Panc1 (cell line): ENCODE results near the gene PIP4K2A. TPM values are rescaled to one million over a fixed set of nuclear protein-coding genes. Genes with fewer than 3 reads are reported as not detected.

Source experiments
- ATAC-seq: fragments of 200-7000 bp; cut with Tn5 transposase; 2 replicates; pipeline ENCODE4 v1.9.1; 2020; ENCODE audit warnings: mild to moderate bottlenecking, moderate library complexity
- BruUV-seq: library from RNA; stranded (reverse); fragments of 400-500 nt; replicated peaks from 2 replicates; lab custom pipeline; 2021; lab: Mats Ljungman, UMichigan
- CTCF ChIA-PET: fragments of 300-600 bp; sonication (Branson Sonifier 250); formaldehyde crosslinking; loops from one replicate; lab custom pipeline; 2022; ENCODE audit warnings: antibody characterized with exemption; lab: Charles Lee
- POLR2A ChIA-PET: fragments of 300-600 bp; sonication (Branson Sonifier 250); formaldehyde crosslinking; loops from one replicate; lab custom pipeline; 2022; ENCODE audit warnings: antibody characterized with exemption; lab: Charles Lee
- DNase-seq: peaks from one replicate; pipeline ENCODE4 v3.0.0-alpha.2; 2010; ENCODE audit warnings: low read depth, low spot score
- H3K27ac ChIP-seq: 2 replicates; pipeline ENCODE4 v1.5.1; 2011; ENCODE audit warnings: mild to moderate bottlenecking, low read length, inconsistent platforms
- H3K27me3 ChIP-seq: fragments of 200-500 bp; sonication (Bioruptor generic); 2 replicates; pipeline ENCODE4 v1.6.0; 2014; ENCODE audit warnings: low read length, inconsistent platforms; ENCODE audit not compliant: control insufficient read depth, insufficient read depth
- H3K36me3 ChIP-seq: fragments of 200-500 bp; sonication (Bioruptor generic); 2 replicates; pipeline ENCODE4 v1.5.1; 2014; ENCODE audit warnings: inconsistent platforms, mild to moderate bottlenecking, low read length, moderate library complexity; ENCODE audit not compliant: control insufficient read depth, insufficient read depth
- H3K4me1 ChIP-seq: 2 replicates; pipeline ENCODE4 v1.5.1; 2011; ENCODE audit warnings: inconsistent platforms, mild to moderate bottlenecking, low read length, moderate library complexity; ENCODE audit not compliant: control insufficient read depth, insufficient read depth
- H3K4me3 ChIP-seq, 2 experiments: 2 replicates each; pipeline ENCODE4 v1.5.1; 2011 to 2012; ENCODE audit warnings: low read depth in 2 of 2, low read length in 2 of 2, mild to moderate bottlenecking in 2 of 2, inconsistent platforms in 1 of 2, moderate library complexity in 1 of 2
- H3K9me3 ChIP-seq: fragments of 200-500 bp; sonication (Bioruptor generic); 2 replicates; pipeline ENCODE4 v1.5.1; 2014; ENCODE audit warnings: low read depth, mild to moderate bottlenecking, inconsistent platforms, low read length, moderate library complexity; ENCODE audit not compliant: control insufficient read depth, insufficient read depth
- POLR2AphosphoS5 ChIP-seq: IDR thresholded peaks from 2 replicates; pipeline ENCODE4 v1.6.1; 2012; ENCODE audit warnings: mild to moderate bottlenecking, low read depth, low read length, moderate library complexity
- SIN3A ChIP-seq: IDR thresholded peaks from 2 replicates; pipeline ENCODE4 v1.6.1; 2012; ENCODE audit warnings: low read depth, mild to moderate bottlenecking, low read length, moderate library complexity, borderline replicate concordance; ENCODE audit not compliant: insufficient read depth
- TCF7L2 ChIP-seq: IDR thresholded peaks from 2 replicates; pipeline ENCODE4 v1.6.1; 2011; ENCODE audit warnings: mild to moderate bottlenecking, low read depth, low read length, inconsistent platforms
- in situ Hi-C: cut with HindIII; loops from 2 replicates; pipeline ENCODE4 v1.10.0; 2016; ENCODE audit warnings: low sequenced_read_pairs, low pct_unique_long_range_greater_than_20kb
- intact Hi-C: fragments of 100-400 bp; cut with micrococcal nuclease; formaldehyde crosslinking; loops from one replicate; pipeline ENCODE4 v1.10.0; 2022; ENCODE audit not compliant: unreplicated experiment
- total RNA-seq: library from RNA; stranded (reverse); gene quantifications from one replicate; pipeline ENCODE4 v1.2.1, GENCODE V29; 2021; ENCODE audit not compliant: unreplicated experiment
- TF ChIP-seq, protein P1 (sequence below), 2 experiments: IDR thresholded peaks; 2 replicates each; pipeline ENCODE4 v1.6.1; 2011 to 2012; ENCODE audit warnings: low read depth in 2 of 2, control low read depth in 1 of 2, low read length in 1 of 2, mild to moderate bottlenecking in 1 of 2, moderate library complexity in 1 of 2; ENCODE audit not compliant: insufficient read depth in 1 of 2
- TF ChIP-seq, protein P2 (sequence below): fragments of 450-650 bp; IDR thresholded peaks from 2 replicates; pipeline ENCODE4 v1.5.1; 2017; ENCODE audit warnings: mild to moderate bottlenecking

The PIP4K2A gene
- total RNA-seq, 1 experiment from 2014 or later: 25.2 TPM

DNA sequence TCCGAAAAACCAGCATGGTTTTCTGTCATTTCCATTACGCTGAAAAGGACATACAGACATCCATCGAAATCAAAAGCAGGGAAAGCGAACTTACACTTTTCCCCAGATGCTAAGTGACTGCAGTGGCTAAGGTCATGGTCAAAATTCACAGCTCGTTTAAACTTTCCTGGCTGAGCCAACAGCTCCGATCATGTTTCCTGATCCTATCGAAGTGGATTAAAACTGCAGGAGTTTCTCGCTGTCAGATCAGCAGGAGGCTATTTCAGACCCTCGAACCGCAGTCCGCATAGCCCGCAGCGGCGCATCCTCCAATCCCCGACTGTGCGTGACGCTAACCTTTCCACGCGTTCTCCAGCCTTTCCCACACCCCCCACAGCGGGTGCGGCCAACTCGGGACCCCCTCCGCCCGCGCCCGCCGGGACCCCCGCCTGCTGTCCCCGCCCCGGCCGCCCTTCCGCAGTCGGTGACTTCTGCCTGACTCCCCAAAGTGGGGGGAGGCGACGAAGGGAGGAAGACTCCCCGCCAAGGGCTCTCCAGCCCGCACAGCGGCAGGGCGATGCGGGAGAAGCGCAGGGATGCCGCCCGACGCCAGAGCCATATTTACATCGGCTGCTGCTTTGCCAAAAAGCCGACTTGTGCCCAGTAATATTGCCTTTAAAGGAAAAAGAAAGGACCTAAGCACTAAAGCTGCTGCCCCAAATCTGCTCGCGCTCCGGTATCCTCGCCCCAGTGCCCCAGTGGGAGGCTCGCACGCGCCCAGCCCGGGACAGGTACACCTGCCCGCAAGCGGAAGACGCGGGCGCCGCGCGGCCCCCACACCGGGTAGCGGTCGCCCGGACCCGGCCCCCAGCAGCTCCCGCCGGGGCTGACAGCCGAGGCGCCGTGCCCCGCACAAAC, 1.2 kb downstream of the PIP4K2A start:
- in situ Hi-C loops: no loop called here

DNA sequence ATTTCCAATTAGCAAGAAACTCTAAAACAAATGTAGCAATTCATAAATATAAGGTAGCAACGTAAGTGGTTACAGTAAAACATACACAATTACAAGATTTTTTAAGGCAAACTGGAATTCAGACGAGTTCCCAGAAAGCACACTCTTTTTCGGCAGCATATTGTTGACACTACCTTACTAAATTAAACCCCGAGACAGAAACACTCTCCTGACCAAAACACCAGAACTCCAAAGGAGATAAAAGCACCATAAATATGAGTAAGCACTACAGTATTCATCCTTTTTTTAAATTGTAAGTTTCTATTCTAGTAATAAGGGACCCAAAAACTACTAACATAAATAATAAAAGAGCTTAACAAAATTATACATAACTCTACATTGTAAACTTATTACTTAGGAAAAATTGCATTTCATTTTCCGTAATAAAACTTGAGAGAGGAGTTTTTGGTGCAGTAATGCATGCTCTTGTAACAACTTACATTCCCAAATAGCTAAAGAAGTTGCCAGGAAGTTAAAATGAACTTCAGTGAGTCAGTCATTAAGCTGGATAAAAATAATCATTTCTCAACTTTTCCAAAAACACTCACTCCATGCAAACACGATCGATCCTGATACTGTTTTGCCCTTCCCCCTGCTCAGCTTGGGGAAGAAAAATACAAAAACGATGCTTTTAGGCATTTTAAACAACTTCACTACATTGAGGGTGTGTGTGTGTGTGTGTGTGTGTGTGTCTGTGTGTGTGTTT, 2.0 kb downstream of the PIP4K2A start:
- DNase-seq (no peak), ATAC-seq (no peak)
- no peaks in the 10 kb centered on the region for H3K27me3 ChIP-seq
- no peaks in the 10 kb centered on the region for H3K36me3 ChIP-seq
- in situ Hi-C loops (no loop called here), intact Hi-C loops (no loop called here)
- POLR2A ChIA-PET: interaction anchor here (0.6 kb wide), 1 partner anchor 179 kb away, joined by 3 read pairs; no protein-coding TSS in a partner anchor
- no peaks in the 10 kb centered on the region for H3K9me3 ChIP-seq
- H3K4me3 ChIP-seq: peak overlapping the region; percentile 76 to 83
- CTCF ChIA-PET: no interaction called here
- TF ChIP-seq POLR2AphosphoS5 (no peak), TCF7L2 (no peak), SIN3A (no peak)
- TF ChIP-seq, protein P1, sequence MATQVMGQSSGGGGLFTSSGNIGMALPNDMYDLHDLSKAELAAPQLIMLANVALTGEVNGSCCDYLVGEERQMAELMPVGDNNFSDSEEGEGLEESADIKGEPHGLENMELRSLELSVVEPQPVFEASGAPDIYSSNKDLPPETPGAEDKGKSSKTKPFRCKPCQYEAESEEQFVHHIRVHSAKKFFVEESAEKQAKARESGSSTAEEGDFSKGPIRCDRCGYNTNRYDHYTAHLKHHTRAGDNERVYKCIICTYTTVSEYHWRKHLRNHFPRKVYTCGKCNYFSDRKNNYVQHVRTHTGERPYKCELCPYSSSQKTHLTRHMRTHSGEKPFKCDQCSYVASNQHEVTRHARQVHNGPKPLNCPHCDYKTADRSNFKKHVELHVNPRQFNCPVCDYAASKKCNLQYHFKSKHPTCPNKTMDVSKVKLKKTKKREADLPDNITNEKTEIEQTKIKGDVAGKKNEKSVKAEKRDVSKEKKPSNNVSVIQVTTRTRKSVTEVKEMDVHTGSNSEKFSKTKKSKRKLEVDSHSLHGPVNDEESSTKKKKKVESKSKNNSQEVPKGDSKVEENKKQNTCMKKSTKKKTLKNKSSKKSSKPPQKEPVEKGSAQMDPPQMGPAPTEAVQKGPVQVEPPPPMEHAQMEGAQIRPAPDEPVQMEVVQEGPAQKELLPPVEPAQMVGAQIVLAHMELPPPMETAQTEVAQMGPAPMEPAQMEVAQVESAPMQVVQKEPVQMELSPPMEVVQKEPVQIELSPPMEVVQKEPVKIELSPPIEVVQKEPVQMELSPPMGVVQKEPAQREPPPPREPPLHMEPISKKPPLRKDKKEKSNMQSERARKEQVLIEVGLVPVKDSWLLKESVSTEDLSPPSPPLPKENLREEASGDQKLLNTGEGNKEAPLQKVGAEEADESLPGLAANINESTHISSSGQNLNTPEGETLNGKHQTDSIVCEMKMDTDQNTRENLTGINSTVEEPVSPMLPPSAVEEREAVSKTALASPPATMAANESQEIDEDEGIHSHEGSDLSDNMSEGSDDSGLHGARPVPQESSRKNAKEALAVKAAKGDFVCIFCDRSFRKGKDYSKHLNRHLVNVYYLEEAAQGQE (IDR thresholded peaks at IDR 0.05; ENCODE audit: insufficient read depth in 1 of 2, low read depth in 2 of 2, low read length in 1 of 2): no peak
- TF ChIP-seq, protein P2, sequence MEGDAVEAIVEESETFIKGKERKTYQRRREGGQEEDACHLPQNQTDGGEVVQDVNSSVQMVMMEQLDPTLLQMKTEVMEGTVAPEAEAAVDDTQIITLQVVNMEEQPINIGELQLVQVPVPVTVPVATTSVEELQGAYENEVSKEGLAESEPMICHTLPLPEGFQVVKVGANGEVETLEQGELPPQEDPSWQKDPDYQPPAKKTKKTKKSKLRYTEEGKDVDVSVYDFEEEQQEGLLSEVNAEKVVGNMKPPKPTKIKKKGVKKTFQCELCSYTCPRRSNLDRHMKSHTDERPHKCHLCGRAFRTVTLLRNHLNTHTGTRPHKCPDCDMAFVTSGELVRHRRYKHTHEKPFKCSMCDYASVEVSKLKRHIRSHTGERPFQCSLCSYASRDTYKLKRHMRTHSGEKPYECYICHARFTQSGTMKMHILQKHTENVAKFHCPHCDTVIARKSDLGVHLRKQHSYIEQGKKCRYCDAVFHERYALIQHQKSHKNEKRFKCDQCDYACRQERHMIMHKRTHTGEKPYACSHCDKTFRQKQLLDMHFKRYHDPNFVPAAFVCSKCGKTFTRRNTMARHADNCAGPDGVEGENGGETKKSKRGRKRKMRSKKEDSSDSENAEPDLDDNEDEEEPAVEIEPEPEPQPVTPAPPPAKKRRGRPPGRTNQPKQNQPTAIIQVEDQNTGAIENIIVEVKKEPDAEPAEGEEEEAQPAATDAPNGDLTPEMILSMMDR: no peak
- peak overlapping the region; percentile 63 for H3K27ac ChIP-seq
- peaks cover 12% of the 10 kb centered on the region for H3K4me1 ChIP-seq
- BruUV-seq: no TSS peak

More for the DNA sequence above, 1.2 kb downstream of the PIP4K2A start:
- ChIA-PET POLR2A (no interaction called here), CTCF (no interaction called here)
- ATAC-seq: peak; percentile 28; the same call in 1 of the 2 replicates
- BruUV-seq: no TSS peak
- no peaks in the 10 kb centered on the region for H3K36me3 ChIP-seq
- H3K4me1 ChIP-seq: peaks cover 12% of the 10 kb centered on the region
- DNase-seq: no peak
- TF ChIP-seq, protein P1 (IDR thresholded peaks at IDR 0.05; ENCODE audit: insufficient read depth in 1 of 2, low read depth in 2 of 2, low read length in 1 of 2): no peak
- TF ChIP-seq TCF7L2: no peak
- TF ChIP-seq, protein P2: no peak
- H3K9me3 ChIP-seq: no peaks in the 10 kb centered on the region
- peak overlapping the region; percentile 76 to 83 for H3K4me3 ChIP-seq
- intact Hi-C loops: no loop called here
- H3K27me3 ChIP-seq: no peaks in the 10 kb centered on the region
- peak overlapping the region; percentile 63 for H3K27ac ChIP-seq
